BJ (cell line): ENCODE results near the gene ITSN1. TPM values are rescaled to one million over a fixed set of nuclear protein-coding genes. Genes with fewer than 3 reads are reported as not detected.

ENCODE experiments used
- CTCF ChIA-PET: fragments of 350-600 bp; formaldehyde crosslinking; extraction: SDS; loops from one replicate; lab custom pipeline; 2021; ENCODE audit warnings: antibody characterized with exemption, inconsistent platforms; lab: Yijun Ruan, JAX
- POLR2A ChIA-PET: fragments of 300-600 bp; sonication (Branson Sonifier 250); formaldehyde crosslinking; extraction: SDS; loops from one replicate; lab custom pipeline; 2021; ENCODE audit warnings: antibody characterized with exemption; lab: Charles Lee
- DNase-seq: peaks from one replicate; pipeline ENCODE4 v3.0.0-alpha.2; 2011; ENCODE audit warnings: low read depth
- H3K27me3 ChIP-seq: 2 replicates; pipeline ENCODE4 v1.6.0; 2011; ENCODE audit warnings: low read length; ENCODE audit not compliant: control insufficient read depth, insufficient read depth
- H3K36me3 ChIP-seq: 2 replicates; pipeline ENCODE4 v1.5.1; 2011; ENCODE audit warnings: low read length; ENCODE audit not compliant: control insufficient read depth, insufficient read depth
- H3K4me3 ChIP-seq: 2 replicates; pipeline ENCODE4 v1.5.1; 2011; ENCODE audit warnings: low read depth, mild to moderate bottlenecking, control low read depth, low read length
- CTCF ChIP-seq: IDR thresholded peaks from 2 replicates; pipeline ENCODE4 v1.5.1; 2011; ENCODE audit warnings: low read depth, mild to moderate bottlenecking, control low read depth, inconsistent platforms, low read length, moderate library complexity; ENCODE audit not compliant: insufficient read depth
- polyA plus RNA-seq: library from polyadenylated mRNA; depleted of rRNA; stranded (reverse); fragments of >200 nt; gene quantifications from 2 replicates; pipeline ENCODE4 v1.2.3, GENCODE V29; 2011

ITSN1 gene
- polyA plus RNA-seq, 1 experiment: 68.4 TPM

GRCh38 chr21:33691945-33692603, 49.8 kb downstream of the ITSN1 start:
- H3K27me3 ChIP-seq: no peaks in the 10 kb centered on the region
- CTCF ChIA-PET: interaction anchor here (2.2 kb wide), 1 partner anchor 12 kb away, joined by 5 read pairs; no protein-coding TSS in a partner anchor
- H3K36me3 ChIP-seq: no peaks in the 10 kb centered on the region
- TF ChIP-seq CTCF: no peak
- no peak for DNase-seq
- H3K4me3 ChIP-seq: no peak overlapping the region
- POLR2A ChIA-PET: no interaction called here

GRCh38 chr21:33695813-33696212, 53.5 kb downstream of the ITSN1 start:
- CTCF ChIA-PET: no interaction called here
- no peak for TF ChIP-seq CTCF
- no peak for DNase-seq
- Histone ChIP-seq H3K27me3 (no peaks in the 10 kb centered on the region), H3K36me3 (no peaks in the 10 kb centered on the region), H3K4me3 (no peak overlapping the region)
- POLR2A ChIA-PET: no interaction called here

- no peak for DNase-seq
- no peak for TF ChIP-seq CTCF
- CTCF ChIA-PET: no interaction called here
- Histone ChIP-seq H3K27me3 (no peaks in the 10 kb centered on the region), H3K36me3 (no peaks in the 10 kb centered on the region), H3K4me3 (no peak overlapping the region)
- POLR2A ChIA-PET: no interaction called here
These were observed 54.2 kb downstream of the ITSN1 start for GRCh38 chr21:33696465-33696864.

GRCh38 chr21:33698087-33698860, 56.0 kb downstream of the ITSN1 start:
- POLR2A ChIA-PET: no interaction called here
- no peak for DNase-seq

More at GRCh38 chr21:33698087-33698860, 56.0 kb downstream of the ITSN1 start:
- H3K4me3 ChIP-seq: no peak overlapping the region
- no peak for TF ChIP-seq CTCF
- CTCF ChIA-PET: no interaction called here
- no peaks in the 10 kb centered on the region for H3K27me3 ChIP-seq
- H3K36me3 ChIP-seq: no peaks in the 10 kb centered on the region
